Mammary epithelial cell (primary cell): ENCODE results near the gene NT5C3B.

Source experiments
- EZH2 ChIP-seq: IDR thresholded peaks from 2 replicates; pipeline ENCODE4 v1.6.1; 2012; ENCODE audit warnings: low read length, inconsistent platforms, borderline replicate concordance
- TF ChIP-seq, protein P1 (sequence below), 2 donors: IDR thresholded peaks in 1 of 2; conservative IDR thresholded peaks in 1 of 2; 2 replicates each; pipeline ENCODE4 v1.5.1; 2011 to 2012; ENCODE audit warnings: inconsistent platforms in 2 of 2, low read length in 2 of 2, mild to moderate bottlenecking in 2 of 2, control low read depth in 1 of 2, low read depth in 1 of 2; ENCODE audit not compliant: insufficient read depth in 1 of 2; ENCODE audit errors: extremely low read depth in 1 of 2

DNA sequence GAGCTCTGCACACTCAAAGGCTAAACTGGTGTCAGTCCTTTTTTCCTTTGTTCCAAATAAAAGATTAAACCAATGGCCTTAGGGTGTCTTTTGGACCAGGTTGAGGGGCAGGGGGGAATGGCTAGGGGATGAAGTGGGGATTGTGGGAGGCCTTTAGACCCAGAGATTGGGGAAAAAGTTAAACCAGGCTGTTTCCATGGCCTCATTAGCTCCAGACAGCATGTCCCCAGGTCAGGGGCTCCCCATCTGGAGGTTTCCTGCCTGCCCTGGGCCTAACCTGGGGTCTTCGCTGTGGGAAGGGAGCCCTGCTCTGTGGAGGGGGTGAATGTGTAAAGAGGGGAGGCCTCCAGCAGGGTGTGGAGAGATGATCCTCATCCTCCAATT is 12.9 kb downstream of the NT5C3B start:
- TF ChIP-seq, protein P1, sequence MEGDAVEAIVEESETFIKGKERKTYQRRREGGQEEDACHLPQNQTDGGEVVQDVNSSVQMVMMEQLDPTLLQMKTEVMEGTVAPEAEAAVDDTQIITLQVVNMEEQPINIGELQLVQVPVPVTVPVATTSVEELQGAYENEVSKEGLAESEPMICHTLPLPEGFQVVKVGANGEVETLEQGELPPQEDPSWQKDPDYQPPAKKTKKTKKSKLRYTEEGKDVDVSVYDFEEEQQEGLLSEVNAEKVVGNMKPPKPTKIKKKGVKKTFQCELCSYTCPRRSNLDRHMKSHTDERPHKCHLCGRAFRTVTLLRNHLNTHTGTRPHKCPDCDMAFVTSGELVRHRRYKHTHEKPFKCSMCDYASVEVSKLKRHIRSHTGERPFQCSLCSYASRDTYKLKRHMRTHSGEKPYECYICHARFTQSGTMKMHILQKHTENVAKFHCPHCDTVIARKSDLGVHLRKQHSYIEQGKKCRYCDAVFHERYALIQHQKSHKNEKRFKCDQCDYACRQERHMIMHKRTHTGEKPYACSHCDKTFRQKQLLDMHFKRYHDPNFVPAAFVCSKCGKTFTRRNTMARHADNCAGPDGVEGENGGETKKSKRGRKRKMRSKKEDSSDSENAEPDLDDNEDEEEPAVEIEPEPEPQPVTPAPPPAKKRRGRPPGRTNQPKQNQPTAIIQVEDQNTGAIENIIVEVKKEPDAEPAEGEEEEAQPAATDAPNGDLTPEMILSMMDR (conservative IDR thresholded peaks at IDR 0.05 in 1 of 2, IDR thresholded peaks at IDR 0.05 in 1 of 2; ENCODE audit: extremely low read depth in 1 of 2, insufficient read depth in 1 of 2, low read depth in 1 of 2, low read length in 2 of 2) = no peak
- TF ChIP-seq EZH2 = no peak
